Colon (tissue), 2 donors: ENCODE measurements around the gene PTDSS2.
"Not testable (repeated sequence)": the region's sequence is repeated elsewhere in the genome, so short reads cannot be mapped to it uniquely, and the experiment has no call there.

Experiments used
- FAIRE-seq: peaks from 2 replicates; lab custom pipeline; 2012; peaks lifted over from hg19 to GRCh38; lab: Jason Lieb, UNC
- donor health status: control.
- donor health status: control.

The PTDSS2 gene

DNA sequence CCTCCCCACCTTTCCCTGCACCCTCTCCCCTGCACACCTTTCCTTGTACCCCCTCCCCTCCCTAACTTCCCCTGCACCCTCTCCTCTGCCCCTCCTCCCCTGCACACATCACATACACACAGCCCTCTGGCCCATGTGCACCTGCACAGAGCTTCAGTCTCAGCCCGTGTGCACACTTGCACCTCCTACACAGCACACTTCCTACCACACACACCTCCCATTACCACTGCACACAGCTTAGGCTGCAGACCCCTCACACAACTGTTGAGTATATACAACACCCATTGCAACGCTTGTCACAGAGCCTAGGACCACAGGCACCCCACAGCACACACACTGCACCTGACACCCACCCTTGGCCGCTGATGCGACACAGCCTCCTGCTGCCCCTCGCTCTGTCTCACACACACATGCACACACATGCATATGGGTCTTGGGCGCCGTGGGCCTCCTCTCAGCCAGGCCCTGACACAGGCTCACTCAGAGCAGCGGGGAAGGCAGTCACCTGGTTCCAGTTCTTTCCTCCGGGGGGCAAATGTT lies 35.7 kb upstream of the PTDSS2 start:
- no peak for FAIRE-seq

DNA sequence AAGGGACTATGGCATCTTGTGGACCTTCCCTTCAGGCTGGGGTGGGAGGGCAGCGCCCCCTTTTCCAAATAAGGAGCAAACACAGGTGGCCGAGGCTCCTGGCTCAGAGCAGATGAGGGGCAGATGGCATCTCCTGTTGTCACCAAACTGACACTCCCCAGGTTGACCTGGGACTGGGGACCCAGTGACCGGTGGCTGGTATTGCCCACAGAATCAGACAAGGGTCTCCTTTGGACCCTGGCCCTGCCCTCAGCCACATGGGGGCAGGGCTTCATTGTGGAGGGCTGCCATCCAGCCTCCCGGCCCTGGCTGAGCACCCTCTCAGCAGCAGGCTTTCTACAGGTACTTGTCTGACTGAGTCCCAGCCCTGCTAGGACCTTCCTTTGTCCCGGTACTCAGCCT lies 34.4 kb upstream of the PTDSS2 start:
- FAIRE-seq = no peak

DNA sequence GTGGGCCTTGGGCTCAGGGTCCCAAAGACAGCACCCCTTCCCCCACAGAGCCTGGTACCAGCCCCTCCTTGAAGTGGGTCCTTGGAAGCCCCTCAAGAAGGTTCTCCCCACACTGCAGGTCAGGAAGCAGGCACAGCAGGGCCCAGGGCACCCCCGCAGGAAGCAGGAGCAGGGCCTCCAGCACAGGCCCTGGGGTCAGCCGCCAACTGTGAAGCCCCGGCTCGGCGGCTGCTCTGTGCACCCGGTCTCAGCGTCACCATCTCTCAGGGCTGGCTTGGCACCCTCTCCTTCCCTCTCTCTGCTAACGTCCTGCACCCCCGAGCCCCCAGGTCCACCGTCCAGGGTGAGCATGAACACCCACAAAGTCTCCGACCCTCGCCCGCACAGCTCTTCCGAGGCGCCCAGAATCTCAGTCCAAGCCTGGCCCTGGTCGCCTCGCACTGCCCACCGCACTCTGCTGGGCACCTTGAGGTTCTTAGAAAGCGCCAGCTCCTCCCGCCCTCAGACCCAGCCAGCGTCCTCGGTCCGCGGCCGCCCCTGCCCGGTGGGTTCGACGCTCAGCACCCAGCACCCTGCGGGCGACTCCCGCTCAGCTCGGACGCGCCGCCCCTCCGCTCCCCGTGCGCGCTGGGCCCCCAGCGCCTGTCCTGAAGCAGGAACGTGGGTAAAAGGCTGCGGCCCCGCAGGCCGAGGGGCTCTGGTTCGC lies 33.9 kb upstream of the PTDSS2 start:
- FAIRE-seq = no peak

DNA sequence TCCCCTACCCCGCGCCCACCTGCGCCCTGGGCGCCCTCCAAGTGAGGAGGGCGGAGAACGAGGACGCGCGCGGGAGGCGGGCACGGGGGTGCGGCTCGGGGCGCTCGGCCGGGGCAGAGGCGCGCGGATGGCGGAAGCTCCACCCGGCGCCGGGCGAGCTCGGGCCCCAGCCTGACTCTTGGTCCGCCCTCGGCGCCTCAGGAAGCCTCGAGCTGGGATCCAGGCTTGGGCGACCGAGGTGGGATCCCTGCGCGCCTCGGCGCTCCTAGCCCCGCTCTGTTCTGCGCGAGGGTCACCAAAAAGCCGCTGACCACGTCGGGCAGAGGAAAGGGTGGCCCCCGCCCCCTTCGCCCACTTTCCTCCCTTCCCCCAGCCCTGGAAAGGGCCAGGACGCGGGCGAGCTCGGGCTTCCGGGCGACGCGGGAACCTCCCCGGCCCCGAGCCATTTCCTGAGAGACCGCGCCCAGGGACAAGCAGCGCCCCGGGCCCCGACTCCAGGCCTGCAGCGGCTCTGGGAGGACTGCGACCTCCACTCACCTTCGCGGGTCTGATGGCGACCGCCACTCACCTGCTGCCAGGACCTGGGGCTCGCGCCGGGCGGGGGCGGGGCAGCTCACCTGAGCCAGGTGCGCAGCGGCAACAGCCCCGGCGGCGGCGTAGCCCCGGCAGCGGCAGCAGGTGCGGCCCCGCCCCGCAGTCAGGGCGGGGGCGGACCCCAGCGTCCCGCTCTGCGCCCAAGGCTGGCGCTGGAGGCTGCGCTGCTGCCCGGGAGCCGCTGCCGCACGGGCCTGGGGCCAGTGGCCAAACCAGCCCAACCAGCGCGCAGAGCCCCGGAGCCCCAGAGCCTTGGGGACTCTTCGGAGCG lies 33.1 kb upstream of the PTDSS2 start:
- FAIRE-seq = no peak

- no peak for FAIRE-seq
Measured at GRCh38 chr11:417652-418342, 32.3 kb upstream of the PTDSS2 start.

DNA sequence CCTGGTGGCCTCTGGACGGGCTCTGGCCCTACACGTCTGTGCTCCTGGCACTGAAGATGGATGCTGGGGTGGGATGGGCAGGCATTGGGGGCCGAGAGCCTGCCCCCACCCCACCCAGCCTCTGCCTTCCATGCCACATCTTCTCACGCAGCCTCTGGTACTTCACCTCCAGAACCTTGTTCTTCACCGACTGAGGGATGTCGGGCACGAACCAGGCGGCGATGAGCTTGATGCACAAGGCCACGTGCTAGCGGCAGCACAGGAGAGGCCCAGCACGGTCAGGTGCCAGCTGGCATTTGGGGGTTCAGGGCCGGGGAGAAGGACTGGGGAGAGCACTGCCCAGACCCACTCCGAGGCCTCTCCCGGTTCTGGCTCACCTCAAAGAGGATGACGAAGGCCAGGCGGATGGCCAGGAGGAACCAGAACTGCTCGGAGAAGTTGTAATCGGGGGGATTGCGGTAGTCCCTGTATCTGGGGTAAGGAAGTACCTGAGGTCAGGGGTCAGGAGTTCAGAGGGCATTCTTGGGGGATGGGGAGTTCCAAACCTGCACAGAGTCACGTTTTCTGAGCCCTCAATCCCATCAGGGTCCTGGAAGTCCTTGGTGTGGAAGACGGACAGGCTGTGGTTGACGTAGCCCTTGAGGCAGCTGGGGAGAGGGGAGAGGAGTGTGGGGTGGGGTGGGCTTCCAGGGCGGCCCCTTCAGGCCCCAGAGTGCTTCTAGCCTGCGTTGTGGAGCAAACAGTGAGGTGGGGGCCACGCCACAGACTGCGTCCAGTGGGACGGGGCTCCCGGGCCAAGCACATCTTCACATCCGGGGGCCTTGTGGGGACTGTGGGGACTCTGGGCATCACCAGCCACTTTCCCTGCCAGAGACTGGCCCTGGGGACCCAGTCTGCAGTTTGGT lies 31.5 kb upstream of the PTDSS2 start:
- FAIRE-seq = no peak

GRCh38 chr11:419248-420005 lies 30.7 kb upstream of the PTDSS2 start:
- FAIRE-seq = no peak

- no peak for FAIRE-seq
Measured at GRCh38 chr11:420054-420910, 29.8 kb upstream of the PTDSS2 start.

DNA sequence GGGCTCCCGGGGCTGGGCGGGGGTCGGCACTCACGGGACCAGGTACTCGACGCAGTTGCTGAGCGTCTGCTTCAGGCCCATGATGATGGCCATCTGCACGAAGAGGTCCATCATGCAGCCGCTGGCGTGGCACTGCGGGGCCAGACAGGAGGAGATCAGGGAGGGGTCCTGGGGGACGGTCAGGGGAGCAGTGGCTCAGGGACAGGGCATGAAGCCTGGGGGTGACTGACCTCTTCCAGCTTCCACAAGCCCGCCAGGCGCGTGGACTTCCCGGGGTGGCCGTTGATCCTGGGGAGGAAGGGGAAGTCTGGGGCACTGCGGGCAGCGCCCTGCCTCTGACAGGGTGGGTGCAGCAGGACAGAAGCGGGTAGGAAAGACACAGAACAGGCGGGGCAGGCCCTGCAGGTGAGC lies 29.2 kb upstream of the PTDSS2 start:
- FAIRE-seq = no peak

GRCh38 chr11:422249-422656 lies 27.8 kb upstream of the PTDSS2 start:
- no peak for FAIRE-seq

DNA sequence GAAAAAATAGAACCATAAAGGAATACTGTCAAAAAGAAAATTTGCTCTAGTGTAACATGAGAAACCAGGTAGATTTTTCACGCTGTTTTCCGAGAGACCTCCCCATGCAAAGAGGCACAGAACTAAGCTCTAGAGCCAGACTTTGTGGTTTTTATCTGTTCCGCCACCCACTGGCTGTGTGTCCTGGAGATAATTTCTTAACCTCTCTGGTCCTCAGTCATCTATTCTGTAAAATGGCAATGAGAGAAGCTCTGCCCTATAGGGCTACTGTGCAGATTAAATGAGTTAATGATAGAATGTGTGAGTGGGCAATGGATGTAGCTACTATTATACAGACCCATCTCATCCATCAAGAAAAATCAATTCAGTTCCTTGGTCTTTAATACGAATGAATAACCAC lies 25.8 kb upstream of the PTDSS2 start:
- no peak for FAIRE-seq

DNA sequence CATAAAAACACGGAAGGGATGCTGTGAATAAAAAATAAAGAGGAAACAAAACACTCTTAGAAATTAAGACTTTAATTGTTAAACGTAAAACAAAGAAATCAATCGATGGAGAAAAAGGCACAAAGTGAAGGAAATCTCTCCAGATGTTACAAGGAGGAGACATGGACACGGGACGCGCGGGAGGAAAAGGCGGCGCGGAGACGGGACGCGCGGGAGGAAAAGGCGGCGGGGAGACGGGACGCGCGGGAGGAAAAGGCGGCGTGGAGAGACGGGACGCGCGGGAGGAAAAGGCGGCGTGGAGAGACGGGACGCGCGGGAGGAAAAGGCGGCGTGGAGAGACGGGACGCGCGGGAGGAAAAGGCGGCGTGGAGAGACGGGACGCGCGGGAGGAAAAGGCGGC lies 25.3 kb upstream of the PTDSS2 start:
- not testable (repeated sequence) for FAIRE-seq

- no peak for FAIRE-seq
Measured at GRCh38 chr11:425301-425700, 24.8 kb upstream of the PTDSS2 start.

DNA sequence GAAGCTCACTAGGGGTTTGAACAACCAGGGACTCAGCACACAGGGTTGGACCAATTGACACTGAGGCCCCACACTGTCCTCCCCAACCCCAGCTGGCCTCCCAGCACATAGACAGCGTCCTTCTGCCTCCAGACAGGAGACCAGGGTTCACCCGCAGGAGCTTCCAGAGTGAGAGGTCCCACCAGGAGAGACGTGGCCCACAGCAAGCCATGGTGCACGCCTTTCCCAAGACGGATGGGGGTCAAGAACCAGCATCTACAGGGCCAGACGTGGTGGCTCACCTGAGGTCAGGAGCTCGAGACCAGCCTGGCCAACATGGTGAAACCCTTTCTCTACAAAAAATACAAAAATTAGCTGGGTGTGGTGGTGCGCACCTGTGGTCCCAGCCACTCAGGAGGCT lies 23.2 kb upstream of the PTDSS2 start:
- no peak for FAIRE-seq

DNA sequence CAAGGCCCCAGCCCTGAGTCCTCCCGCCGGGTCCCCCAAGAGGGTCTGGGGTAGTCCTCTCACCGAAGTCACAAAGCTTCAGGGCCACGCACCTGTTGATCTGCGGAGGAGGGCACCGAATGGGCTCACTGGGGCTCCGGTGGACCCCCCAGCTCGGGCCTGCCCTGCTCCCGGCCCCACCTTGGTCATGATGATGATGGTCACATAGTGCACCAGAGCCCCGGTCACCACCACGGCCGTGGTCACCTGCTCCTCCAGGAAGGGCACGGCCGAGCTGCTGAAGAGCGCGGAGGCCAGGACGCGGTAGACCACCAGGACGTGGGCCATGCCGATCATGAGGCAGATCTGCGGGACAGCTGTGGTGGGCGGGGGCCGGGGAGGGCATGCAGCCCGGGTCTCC lies 21.8 kb upstream of the PTDSS2 start:
- FAIRE-seq = no peak

DNA sequence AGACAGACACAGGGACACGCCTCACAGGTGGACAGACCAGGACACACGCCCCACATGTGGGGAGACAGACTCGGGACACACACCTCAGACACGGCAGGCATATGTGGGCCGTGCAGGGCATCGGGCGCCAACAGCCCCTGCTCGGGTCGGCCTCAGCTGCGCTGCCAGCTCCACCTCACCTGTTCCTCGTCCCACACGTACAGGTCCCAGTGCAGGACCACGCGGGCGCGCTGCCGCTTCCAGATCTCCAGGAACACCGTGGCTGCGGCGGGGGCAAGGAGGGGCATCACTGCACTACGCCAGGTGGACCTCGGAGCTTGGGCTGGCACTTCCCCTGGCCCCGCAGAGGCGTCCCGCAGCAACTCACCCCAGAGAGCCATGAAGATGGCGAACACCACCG lies 20.7 kb upstream of the PTDSS2 start:
- no peak for FAIRE-seq

- no peak for FAIRE-seq
Measured at GRCh38 chr11:429931-430456, 20.1 kb upstream of the PTDSS2 start.

- no peak for FAIRE-seq
Measured at GRCh38 chr11:431921-432320, 18.2 kb upstream of the PTDSS2 start.

GRCh38 chr11:432501-433100 lies 17.5 kb upstream of the PTDSS2 start:
- no peak for FAIRE-seq
